GM12873 (cell line): ENCODE data around the gene MAP1LC3A.

Source experiments
- TF ChIP-seq, protein P1 (sequence below): IDR thresholded peaks from 2 replicates; pipeline ENCODE4 v1.5.1; 2012; ENCODE audit warnings: low read depth, mild to moderate bottlenecking, moderate library complexity, low read length, control low read depth; ENCODE audit not compliant: insufficient read depth; ENCODE audit errors: missing control alignments

The MAP1LC3A gene

DNA sequence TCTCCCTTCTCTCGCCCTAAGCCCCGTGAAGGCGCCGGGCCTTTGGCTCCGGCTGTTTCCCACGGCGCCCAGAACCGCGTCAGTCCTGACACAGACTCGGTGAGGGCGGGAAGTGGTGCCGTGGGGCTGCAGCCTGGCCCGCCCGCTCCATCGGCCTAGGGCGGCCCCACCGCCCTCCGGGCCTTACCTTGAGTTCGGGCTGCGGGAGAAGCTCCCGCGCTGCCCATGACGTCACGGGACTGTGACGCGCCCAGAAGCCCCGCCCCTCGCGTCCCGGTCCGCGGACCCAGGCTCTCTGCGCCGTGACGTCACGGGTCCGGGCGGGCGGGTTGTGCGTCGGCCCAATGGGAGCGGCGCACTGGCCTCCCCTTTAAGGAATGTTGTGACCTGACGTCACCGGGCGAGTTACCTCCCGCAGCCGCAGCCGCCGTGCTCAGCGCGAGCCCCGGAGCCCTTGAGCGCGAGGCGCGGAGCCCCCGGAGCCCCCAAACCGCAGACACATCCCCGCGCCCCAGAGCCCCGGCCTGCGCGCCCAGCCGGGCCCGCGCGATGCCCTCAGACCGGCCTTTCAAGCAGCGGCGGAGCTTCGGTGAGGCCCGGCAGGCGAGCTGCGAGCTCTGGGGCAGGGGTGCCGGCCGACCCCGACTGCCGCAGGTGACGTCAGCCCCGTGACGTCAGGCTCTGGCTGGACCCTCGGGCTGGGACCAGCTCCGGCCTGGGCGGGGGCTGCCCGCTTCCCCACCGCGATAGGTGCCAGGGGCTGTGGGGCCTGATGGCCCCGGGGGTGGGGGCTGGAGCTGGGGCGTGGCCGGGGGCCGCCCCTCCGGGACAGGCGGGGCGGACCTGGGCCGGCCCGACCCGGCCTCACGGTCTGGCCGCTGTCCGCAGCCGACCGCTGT lies at the start of gene MAP1LC3A:
Gene MAP1LC3A (plus strand): TSS at position 399 of the 899 bp plus-strand sequence. CDS start 151 bp downstream, at position 550.
- TF ChIP-seq, protein P1, sequence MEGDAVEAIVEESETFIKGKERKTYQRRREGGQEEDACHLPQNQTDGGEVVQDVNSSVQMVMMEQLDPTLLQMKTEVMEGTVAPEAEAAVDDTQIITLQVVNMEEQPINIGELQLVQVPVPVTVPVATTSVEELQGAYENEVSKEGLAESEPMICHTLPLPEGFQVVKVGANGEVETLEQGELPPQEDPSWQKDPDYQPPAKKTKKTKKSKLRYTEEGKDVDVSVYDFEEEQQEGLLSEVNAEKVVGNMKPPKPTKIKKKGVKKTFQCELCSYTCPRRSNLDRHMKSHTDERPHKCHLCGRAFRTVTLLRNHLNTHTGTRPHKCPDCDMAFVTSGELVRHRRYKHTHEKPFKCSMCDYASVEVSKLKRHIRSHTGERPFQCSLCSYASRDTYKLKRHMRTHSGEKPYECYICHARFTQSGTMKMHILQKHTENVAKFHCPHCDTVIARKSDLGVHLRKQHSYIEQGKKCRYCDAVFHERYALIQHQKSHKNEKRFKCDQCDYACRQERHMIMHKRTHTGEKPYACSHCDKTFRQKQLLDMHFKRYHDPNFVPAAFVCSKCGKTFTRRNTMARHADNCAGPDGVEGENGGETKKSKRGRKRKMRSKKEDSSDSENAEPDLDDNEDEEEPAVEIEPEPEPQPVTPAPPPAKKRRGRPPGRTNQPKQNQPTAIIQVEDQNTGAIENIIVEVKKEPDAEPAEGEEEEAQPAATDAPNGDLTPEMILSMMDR, result no peak

- TF ChIP-seq, protein P1, result no peak
Measured at GRCh38 chr20:34510575-34510974, 47.9 kb upstream of the MAP1LC3A start.

DNA sequence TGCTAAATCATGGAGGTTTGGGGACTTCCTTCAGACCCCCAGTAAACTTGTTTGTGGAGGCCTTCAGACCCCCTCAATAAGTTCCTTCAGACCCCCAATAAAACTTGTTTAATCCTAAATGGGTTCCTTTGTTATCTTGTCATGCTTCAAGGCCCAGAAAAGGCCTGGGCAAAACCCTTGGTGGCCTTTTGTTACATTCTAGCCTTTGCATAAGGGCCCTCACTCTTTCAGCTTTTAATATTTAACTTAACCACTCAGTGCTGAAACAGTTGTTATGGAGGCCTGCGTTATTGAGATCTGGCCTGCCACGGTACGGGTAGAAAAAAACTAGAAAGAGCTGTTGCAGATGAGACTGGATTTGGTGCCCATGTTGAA lies 46.6 kb upstream of the MAP1LC3A start:
- TF ChIP-seq, protein P1, result no peak

DNA sequence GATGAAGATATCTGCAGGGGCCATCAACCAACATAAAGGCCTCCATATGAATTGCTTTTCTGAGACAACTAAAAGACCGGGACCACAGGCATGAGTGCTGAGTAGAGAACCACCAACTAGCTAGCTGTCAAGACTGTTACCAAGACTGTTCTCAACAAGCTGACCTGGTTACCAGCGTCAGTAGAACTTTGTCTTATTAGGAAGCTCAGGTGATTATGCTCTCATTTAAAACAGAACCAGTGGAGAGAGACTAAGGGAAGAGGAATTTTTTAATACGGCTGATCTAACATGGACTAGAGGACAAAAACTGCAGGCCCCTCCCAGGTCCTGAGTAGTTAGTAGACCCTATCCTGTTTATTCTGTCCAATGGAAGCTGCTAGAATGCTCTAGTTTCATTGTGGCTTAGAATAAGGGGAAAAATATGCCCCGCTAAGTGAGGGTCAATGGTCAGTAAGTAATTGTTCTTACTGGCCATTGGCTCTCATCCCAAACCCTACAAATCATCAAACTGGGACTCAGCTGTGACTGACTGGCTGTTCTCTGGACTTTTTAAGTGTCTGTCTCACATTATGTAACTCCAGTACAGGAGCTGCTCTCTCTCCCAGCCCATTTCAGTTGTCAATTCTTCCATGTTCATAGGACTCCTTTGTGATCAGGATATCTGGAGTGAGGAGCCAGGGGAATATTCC lies 46.1 kb upstream of the MAP1LC3A start:
- TF ChIP-seq, protein P1, result no peak

DNA sequence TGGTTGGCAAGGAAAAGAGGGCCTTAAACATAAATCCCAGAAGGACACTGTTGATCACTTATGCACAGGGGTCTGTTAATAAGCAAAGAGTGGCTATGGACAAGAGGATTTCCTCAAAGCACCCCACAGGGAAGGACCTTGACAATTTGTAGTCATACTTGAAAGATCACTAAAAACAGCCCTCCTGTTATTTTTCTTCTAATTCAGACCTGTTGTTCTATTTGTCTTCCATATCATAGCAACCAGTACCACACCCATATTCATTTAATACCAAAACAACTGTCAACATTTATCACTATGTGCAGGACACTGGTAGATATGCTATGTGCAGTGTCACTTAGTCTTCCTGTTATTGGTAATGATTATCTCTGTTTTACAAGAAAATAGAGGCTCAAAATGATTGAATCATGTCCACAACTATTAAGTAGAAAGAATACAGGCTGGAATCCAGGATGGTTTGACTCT lies 45.5 kb upstream of the MAP1LC3A start:
- TF ChIP-seq, protein P1, result no peak

DNA sequence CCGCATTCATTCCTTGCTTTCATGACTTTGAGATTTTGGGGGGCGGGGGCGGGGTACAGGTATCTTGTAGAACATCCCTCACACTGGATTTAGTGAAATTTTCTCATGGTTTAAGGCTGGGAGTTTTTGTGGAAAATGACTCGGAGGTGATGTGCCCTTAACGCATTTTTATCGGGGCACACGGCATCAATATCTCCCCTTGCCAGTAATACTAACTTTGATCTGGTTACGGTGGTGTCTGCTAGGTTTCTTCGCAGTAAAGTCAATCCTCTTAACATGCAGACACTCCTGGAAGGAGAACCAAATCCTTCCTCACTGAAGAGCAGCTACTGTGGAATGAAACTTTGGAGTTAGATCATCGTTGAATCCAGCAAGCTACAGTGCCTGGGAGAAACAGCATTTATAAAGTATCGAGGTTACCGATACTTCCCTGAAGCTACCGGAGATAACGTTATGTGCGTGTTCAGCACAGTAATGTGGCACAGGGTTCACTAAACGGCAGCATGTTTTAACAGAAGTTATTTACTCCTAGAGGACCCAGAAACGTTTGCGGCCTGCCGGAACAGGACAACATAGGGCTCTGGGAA lies 43.5 kb upstream of the MAP1LC3A start:
- TF ChIP-seq, protein P1, result no peak
